A673 (cell line): ENCODE measurements around the gene TAPBPL. TPM values are rescaled to one million over a fixed set of nuclear protein-coding genes. Genes with fewer than 3 reads are reported as not detected.
"Not testable (repeated sequence)": the region's sequence is repeated elsewhere in the genome, so short reads cannot be mapped to it uniquely, and the experiment has no call there.

Experiments
- BruUV-seq: library from RNA; stranded (reverse); fragments of 400-500 nt; replicated peaks from 2 replicates; lab custom pipeline; 2021; lab: Mats Ljungman, UMichigan
- CTCF ChIA-PET: fragments of 300-600 bp; sonication (Branson Sonifier 250); formaldehyde crosslinking; loops from one replicate; lab custom pipeline; 2022; ENCODE audit warnings: antibody characterized with exemption; lab: Charles Lee
- POLR2A ChIA-PET: fragments of 300-600 bp; sonication (Branson Sonifier 250); formaldehyde crosslinking; loops from one replicate; lab custom pipeline; 2022; ENCODE audit warnings: antibody characterized with exemption; ENCODE audit not compliant: low non-redundant PET; lab: Charles Lee
- DNase-seq: peaks from one replicate; pipeline ENCODE4 v3.0.0-alpha.2; 2015; ENCODE audit warnings: low spot score
- H3K27ac ChIP-seq: fragments of 200-600 bp; sonication (generic); 2 replicates; pipeline ENCODE4 v1.5.1; 2016; ENCODE audit warnings: mixed run types, low read depth, mild to moderate bottlenecking, mixed read lengths, antibody characterized with exemption, low read length; ENCODE audit not compliant: poor library complexity, severe bottlenecking
- H3K27me3 ChIP-seq: fragments of 200-600 bp; sonication (generic); replicated peaks from 2 replicates; pipeline ENCODE4 v1.6.1; 2017; ENCODE audit warnings: mixed run types, low read depth, mild to moderate bottlenecking, mixed read lengths, antibody characterized with exemption, low read length; ENCODE audit not compliant: insufficient read depth, poor library complexity
- H3K36me3 ChIP-seq: fragments of 200-600 bp; sonication (generic); 2 replicates; pipeline ENCODE4 v1.6.1; 2016; ENCODE audit warnings: mixed run types, mild to moderate bottlenecking, mixed read lengths, antibody characterized with exemption, low read length; ENCODE audit not compliant: insufficient read depth, poor library complexity, severe bottlenecking
- H3K4me1 ChIP-seq: fragments of 200-600 bp; sonication (generic); 2 replicates; pipeline ENCODE4 v1.6.1; 2017; ENCODE audit warnings: mixed run types, mild to moderate bottlenecking, mixed read lengths, antibody characterized with exemption, low read length; ENCODE audit not compliant: insufficient read depth, poor library complexity, severe bottlenecking
- H3K4me3 ChIP-seq: fragments of 200-600 bp; sonication (generic); 2 replicates; pipeline ENCODE4 v1.5.1; 2016; ENCODE audit warnings: low read depth, mixed run types, mild to moderate bottlenecking, mixed read lengths, low read length; ENCODE audit not compliant: poor library complexity, severe bottlenecking
- H3K9me3 ChIP-seq: fragments of 200-600 bp; sonication (generic); 2 replicates; pipeline ENCODE4 v1.6.1; 2016; ENCODE audit warnings: mixed run types, low read depth, mild to moderate bottlenecking, mixed read lengths, antibody characterized with exemption, low read length; ENCODE audit not compliant: poor library complexity, severe bottlenecking
- CTCF ChIP-seq: fragments of 300-800, 200-600 bp; sonication (generic); conservative IDR thresholded peaks from 2 replicates; pipeline ENCODE4 v1.5.1; 2017; ENCODE audit warnings: low read depth, mild to moderate bottlenecking, antibody characterized with exemption, low read length, moderate library complexity, mixed read lengths
- EZH2 ChIP-seq: fragments of 200-600 bp; sonication (generic); IDR thresholded peaks from 2 replicates; pipeline ENCODE4 v1.6.1; 2017; ENCODE audit warnings: borderline replicate concordance, low read depth, mild to moderate bottlenecking, mixed read lengths, antibody characterized with exemption, low read length; ENCODE audit not compliant: poor library complexity, severe bottlenecking
- intact Hi-C: fragments of 100-400 bp; cut with micrococcal nuclease; formaldehyde crosslinking; loops from one replicate; pipeline ENCODE4 v1.10.0; 2022; ENCODE audit not compliant: unreplicated experiment
- total RNA-seq: library from RNA; stranded (reverse); gene quantifications from 2 replicates; pipeline ENCODE4 v1.2.3, GENCODE V29; 2021

The TAPBPL gene
- total RNA-seq, 1 experiment from 2014 or later = 6.9 TPM

GRCh38 chr12:6472491-6472890 is 20.6 kb downstream of the TAPBPL start:
- POLR2A ChIA-PET = no interaction called here
- TF ChIP-seq EZH2 = no peak
- TF ChIP-seq CTCF = no peak
- DNase-seq = no peak
- H3K27me3 ChIP-seq = no peaks in the 10 kb centered on the region
- H3K4me3 ChIP-seq = no peak overlapping the region
- no peaks in the 10 kb centered on the region for H3K36me3 ChIP-seq
- H3K4me1 ChIP-seq = peaks cover 14% of the 10 kb centered on the region
- no peaks in the 10 kb centered on the region for H3K9me3 ChIP-seq
- H3K27ac ChIP-seq = no peak overlapping the region
- intact Hi-C loops = no loop called here
- CTCF ChIA-PET = no interaction called here
- BruUV-seq = no TSS peak

- H3K27ac ChIP-seq, H3K9me3 ChIP-seq, CTCF ChIA-PET, H3K4me1 ChIP-seq, H3K4me3 ChIP-seq, BruUV-seq, intact Hi-C loops, H3K27me3 ChIP-seq, POLR2A ChIA-PET, DNase-seq, H3K36me3 ChIP-seq: not testable (repeated sequence)
These were observed 23.6 kb downstream of the TAPBPL start for GRCh38 chr12:6475233-6475975.

GRCh38 chr12:6476489-6476888 is 24.6 kb downstream of the TAPBPL start:
- Histone ChIP-seq H3K4me1 (no peaks in the 10 kb centered on the region), H3K36me3 (no peaks in the 10 kb centered on the region), H3K27me3 (no peaks in the 10 kb centered on the region), H3K27ac (no peak overlapping the region), H3K4me3 (no peak overlapping the region), H3K9me3 (no peaks in the 10 kb centered on the region)
- TF ChIP-seq CTCF = no peak
- TF ChIP-seq EZH2 = no peak
- intact Hi-C loops = no loop called here
- no TSS peak for BruUV-seq
- POLR2A ChIA-PET = no interaction called here
- CTCF ChIA-PET = no interaction called here
- no peak for DNase-seq

GRCh38 chr12:6477601-6478377 is 25.9 kb downstream of the TAPBPL start:
- intact Hi-C loops, POLR2A ChIA-PET, H3K9me3 ChIP-seq: not testable (repeated sequence)

More at GRCh38 chr12:6477601-6478377, 25.9 kb downstream of the TAPBPL start:
- CTCF ChIA-PET, DNase-seq, H3K27ac ChIP-seq, H3K27me3 ChIP-seq, H3K4me3 ChIP-seq, H3K4me1 ChIP-seq, BruUV-seq, H3K36me3 ChIP-seq: not testable (repeated sequence)
